Esophagus squamous epithelium (tissue), 4 donors: ENCODE results near the gene TOX2.

Experiments
- POLR2A ChIP-seq, 4 donors: fragments of 450-650 bp; IDR thresholded peaks; one replicate each; pipeline ENCODE4 v1.6.1; 2017; ENCODE audit warnings: antibody characterized with exemption in 4 of 4, mild to moderate bottlenecking in 4 of 4, moderate library complexity in 3 of 4
- TF ChIP-seq, protein P1 (sequence below), 6 experiments: fragments of 450-650 bp in 4 of 6; fragments of 200-600 bp in 2 of 6; sonication (generic) in 2 of 6; IDR thresholded peaks; one replicate each; pipeline ENCODE4 v1.5.1; 2016 to 2019; ENCODE audit warnings: antibody characterized with exemption in 6 of 6, mild to moderate bottlenecking in 4 of 6, moderate library complexity in 4 of 6

DNA sequence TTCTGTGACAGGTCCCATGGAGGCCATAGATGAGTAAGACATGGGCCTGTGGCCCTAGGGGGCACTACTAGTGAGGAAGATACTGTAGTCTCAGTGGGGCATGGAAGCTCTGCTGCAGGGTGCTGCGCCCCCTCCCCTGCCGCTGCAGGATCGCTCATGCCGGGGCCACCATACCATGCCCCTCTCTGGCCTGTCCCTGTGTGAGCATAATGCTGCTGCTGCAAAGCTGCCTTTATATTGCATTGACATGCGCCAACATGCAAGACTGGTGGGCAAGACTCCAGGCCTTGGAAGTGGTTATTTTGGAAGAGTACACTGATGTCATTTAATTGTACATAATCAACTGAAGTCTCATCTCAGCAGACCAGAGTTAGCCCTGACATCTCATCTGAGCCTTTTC lies 60.0 kb downstream of the TOX2 start:
- TF ChIP-seq, protein P1, sequence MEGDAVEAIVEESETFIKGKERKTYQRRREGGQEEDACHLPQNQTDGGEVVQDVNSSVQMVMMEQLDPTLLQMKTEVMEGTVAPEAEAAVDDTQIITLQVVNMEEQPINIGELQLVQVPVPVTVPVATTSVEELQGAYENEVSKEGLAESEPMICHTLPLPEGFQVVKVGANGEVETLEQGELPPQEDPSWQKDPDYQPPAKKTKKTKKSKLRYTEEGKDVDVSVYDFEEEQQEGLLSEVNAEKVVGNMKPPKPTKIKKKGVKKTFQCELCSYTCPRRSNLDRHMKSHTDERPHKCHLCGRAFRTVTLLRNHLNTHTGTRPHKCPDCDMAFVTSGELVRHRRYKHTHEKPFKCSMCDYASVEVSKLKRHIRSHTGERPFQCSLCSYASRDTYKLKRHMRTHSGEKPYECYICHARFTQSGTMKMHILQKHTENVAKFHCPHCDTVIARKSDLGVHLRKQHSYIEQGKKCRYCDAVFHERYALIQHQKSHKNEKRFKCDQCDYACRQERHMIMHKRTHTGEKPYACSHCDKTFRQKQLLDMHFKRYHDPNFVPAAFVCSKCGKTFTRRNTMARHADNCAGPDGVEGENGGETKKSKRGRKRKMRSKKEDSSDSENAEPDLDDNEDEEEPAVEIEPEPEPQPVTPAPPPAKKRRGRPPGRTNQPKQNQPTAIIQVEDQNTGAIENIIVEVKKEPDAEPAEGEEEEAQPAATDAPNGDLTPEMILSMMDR (IDR thresholded peaks at IDR 0.05), result no peak
- TF ChIP-seq POLR2A (IDR thresholded peaks at IDR 0.05), result no peak
